ENCODE data around the gene NUMA1.

The NUMA1 gene

DNA sequence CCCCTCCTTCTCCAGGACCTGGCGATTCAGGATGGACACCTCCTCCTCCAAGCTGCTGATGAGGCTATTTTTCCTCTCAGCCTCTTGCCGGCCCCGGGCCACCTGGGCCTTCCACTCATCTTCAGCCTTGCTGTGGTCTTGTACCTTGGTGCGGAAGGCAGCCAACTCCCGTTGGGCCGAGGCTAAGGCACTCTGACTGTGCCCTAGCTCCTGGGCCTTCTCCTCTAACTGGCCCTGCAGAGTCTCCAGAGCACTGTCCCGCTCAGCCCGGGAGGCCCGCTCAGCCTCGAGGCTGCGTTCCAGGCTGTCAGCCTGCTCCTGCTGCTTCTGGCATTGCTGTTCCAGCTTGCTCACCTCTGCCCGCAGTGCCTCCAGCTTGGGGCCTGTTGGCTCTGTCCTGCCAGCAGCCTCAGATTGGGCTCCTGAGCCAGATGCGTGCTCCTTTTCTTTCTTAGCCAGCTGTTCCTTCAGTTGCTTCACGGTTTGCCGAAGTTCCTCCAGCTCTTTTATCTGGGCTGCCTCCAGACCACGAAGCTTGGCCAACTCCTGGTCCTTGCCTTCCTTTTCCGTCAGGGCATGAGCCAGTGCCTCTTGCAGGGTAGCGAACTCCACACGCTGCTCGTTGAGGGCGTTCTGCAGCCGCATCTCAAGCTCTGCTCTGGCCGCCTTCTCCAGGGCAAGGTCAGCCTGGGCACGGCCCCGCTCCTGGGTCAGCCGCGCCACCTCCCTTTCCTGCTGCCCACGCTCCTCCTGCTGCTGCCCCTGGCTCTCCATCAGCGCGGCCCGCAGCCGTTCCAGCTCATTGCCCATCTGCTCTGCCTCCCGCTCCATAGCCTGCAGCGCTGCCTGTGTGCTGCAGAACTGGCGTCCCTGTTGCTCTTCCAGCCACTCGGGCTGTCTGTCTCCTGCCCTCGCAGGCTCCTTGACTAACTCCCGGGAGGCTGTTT, 66.3 kb downstream of the NUMA1 start:
- DNase-seq (ENCODE audit: extremely low read depth, low read depth): no peak
- no peak overlapping the region for H3K4me3 ChIP-seq (replicated peaks; ENCODE audit: low read depth, low read length)
- TF ChIP-seq, protein P1, sequence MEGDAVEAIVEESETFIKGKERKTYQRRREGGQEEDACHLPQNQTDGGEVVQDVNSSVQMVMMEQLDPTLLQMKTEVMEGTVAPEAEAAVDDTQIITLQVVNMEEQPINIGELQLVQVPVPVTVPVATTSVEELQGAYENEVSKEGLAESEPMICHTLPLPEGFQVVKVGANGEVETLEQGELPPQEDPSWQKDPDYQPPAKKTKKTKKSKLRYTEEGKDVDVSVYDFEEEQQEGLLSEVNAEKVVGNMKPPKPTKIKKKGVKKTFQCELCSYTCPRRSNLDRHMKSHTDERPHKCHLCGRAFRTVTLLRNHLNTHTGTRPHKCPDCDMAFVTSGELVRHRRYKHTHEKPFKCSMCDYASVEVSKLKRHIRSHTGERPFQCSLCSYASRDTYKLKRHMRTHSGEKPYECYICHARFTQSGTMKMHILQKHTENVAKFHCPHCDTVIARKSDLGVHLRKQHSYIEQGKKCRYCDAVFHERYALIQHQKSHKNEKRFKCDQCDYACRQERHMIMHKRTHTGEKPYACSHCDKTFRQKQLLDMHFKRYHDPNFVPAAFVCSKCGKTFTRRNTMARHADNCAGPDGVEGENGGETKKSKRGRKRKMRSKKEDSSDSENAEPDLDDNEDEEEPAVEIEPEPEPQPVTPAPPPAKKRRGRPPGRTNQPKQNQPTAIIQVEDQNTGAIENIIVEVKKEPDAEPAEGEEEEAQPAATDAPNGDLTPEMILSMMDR (IDR thresholded peaks at IDR 0.05; ENCODE audit: low read depth, low read length, missing control alignments): no peak

DNA sequence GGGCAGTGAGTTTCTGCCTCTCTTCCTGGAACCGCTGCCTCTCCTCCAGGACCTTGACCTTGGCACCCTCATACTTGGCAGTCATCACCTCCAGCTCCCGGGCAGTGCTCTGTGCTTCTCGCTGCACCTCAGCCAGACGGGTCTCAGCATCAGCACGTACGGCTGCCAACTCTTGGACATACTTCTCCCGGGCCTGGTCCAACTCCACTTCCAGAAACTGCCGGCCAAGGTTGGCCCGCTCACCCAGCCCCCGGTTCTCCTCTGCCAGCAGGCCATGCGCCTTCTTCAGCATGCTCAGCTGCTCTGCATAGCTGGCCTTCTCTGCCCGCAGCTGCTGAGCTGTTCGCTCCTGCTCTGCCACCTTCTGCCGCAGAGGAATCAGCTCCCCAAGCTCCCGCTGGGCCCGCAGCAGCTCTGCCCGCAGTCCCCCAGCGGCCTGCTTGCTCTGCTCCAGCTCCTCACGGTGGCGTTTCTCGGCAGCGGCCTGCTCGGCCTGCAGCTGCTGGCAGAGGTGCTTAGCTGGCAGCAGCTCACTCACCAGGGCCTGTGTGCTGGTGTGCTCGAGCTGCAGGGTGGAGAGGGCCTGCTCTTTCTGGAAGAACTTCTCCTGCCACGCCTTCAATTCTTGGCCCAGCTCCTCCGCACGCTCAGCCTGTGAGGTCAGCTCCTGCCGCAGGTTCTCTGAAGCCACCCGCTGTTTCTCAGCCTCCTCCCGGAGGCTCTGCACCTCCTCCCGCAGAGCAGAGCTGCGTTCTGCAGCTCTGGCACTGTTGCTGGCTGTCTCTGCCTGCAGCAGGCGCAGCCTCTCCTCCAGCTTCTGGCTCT, 67.2 kb downstream of the NUMA1 start:
- TF ChIP-seq, protein P1 (IDR thresholded peaks at IDR 0.05; ENCODE audit: low read depth, low read length, missing control alignments): no peak
- H3K4me3 ChIP-seq (replicated peaks; ENCODE audit: low read depth, low read length): no peak overlapping the region
- no peak for DNase-seq (ENCODE audit: extremely low read depth, low read depth)

DNA sequence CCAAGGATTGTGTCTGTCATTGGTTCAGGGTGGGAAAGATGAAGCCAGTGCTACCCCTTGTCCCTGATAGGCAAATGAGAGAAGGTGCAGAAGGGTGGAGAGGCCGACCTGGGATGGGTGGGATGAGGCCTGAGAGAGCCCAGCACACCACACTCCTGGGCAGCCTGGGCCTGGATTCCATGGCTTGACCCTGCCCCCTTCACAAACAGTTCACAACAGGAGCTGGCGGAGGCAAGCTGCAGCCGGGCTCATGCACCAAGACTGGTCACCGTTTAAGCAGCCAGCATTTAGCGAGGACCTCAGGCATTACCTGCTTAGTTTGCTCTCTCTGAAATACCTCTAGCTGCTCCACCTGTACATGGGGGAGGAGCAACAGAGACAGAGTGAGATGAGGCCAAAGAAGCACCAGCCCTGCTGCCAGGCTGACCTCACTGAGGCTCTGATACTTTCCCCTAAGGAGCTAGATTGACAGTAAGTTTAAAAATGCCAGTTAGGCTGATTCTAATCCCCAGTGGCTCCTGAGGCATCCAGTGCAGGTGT, 68.2 kb downstream of the NUMA1 start:
- TF ChIP-seq, protein P1 (IDR thresholded peaks at IDR 0.05; ENCODE audit: low read depth, low read length, missing control alignments): no peak
- no peak for DNase-seq (ENCODE audit: extremely low read depth, low read depth)
- no peak overlapping the region for H3K4me3 ChIP-seq (replicated peaks; ENCODE audit: low read depth, low read length)

DNA sequence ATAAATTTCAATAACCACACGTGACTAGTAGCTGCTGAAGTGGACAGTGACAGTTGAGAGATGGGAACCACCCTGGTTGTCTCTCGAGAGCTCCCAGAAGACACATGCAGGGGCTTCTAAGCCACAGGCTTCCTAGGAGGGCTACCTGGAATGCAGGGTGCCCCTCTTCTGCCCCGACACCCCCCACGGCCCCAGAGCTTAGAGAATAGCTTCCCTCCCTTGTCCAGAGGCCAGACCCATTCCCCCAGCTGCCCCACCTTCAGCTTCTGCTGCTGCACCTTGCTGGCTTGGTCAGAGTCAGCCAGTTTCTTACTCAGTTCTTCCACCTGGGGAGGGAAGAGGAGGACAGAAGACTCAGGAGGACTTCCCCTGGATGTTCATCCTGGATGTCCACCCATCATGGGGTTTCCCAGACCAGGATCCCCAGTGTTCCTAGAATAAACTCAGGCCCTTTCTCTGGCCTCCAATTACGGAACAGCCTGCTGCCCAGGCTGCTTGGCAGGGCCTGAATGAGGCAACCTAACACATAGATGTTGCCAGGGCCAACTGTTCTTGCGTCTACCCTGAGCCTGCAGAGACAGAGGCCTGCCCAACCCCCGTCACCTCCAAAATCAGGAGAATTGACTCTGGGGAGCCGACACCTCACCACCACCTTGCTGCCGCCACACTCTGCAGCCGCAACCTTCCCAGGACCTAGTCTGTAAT, 69.7 kb downstream of the NUMA1 start:
- DNase-seq (ENCODE audit: extremely low read depth, low read depth): no peak
- no peak overlapping the region for H3K4me3 ChIP-seq (replicated peaks; ENCODE audit: low read depth, low read length)
- TF ChIP-seq, protein P1 (IDR thresholded peaks at IDR 0.05; ENCODE audit: low read depth, low read length, missing control alignments): no peak

DNA sequence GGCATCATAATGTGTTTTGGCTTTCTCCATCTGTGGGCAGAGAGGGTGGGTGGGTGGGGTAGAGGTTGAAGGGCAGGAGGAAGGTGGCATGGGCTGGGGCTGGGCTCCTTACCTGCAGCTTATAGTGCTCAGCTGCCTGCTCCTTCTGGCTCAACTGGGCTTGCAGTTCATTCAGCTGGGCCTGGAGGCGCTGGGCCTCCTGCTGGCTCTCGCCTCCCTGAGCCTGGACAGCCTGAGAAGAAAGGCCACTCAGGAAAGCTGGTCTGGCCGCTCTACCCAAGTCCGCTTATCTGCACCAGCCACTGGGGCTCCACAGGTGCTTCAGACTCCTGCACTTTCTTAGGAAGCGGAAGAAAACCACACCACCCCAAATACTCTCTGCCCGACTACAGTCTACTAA, 71.2 kb downstream of the NUMA1 start:
- no peak for DNase-seq (ENCODE audit: extremely low read depth, low read depth)

DNA sequence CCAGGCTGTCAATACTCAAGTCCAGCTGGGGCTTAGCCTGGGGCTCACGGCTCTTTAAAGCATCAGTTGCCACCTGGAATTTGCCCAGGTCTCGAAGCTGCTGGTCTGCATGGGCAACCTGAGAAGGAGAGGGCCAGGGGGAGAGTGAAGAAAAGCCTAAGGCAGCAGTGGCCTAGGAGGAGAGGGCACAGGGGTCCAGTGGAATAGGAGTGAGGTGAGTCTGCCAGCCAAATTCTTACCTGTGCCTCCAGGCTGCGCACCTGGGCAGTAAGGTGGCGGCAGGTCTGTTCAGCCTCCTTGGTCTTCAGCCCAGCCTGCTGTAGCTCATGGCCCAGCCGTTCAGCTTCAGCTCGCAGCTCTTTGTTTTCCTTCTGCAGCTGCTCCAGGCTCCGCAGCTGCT, 71.6 kb downstream of the NUMA1 start:
- H3K4me3 ChIP-seq (replicated peaks; ENCODE audit: low read depth, low read length): no peak overlapping the region
- TF ChIP-seq, protein P1 (IDR thresholded peaks at IDR 0.05; ENCODE audit: low read depth, low read length, missing control alignments): no peak
- no peak for DNase-seq (ENCODE audit: extremely low read depth, low read depth)

More for the DNA sequence above, 71.2 kb downstream of the NUMA1 start:
- no peak overlapping the region for H3K4me3 ChIP-seq (replicated peaks; ENCODE audit: low read depth, low read length)
- TF ChIP-seq, protein P1 (IDR thresholded peaks at IDR 0.05; ENCODE audit: low read depth, low read length, missing control alignments): no peak

All from HFF-Myc (cell line).